NT2/D1 (cell line): ENCODE results near the gene GPA33.

ENCODE experiments used
- DNase-seq: peaks from one replicate; pipeline ENCODE4 v3.0.0-alpha.2; 2011; ENCODE audit warnings: low read depth, low spot score
- H3K27me3 ChIP-seq: 2 replicates; pipeline ENCODE4 v1.6.0; 2011; ENCODE audit warnings: mild to moderate bottlenecking; ENCODE audit not compliant: insufficient read length, insufficient read depth
- H3K36me3 ChIP-seq: 2 replicates; pipeline ENCODE4 v1.6.1; 2011; ENCODE audit warnings: mild to moderate bottlenecking, low read length, mixed read lengths; ENCODE audit not compliant: insufficient read depth, insufficient read length
- H3K4me1 ChIP-seq: 2 replicates; pipeline ENCODE4 v1.5.1; 2011; ENCODE audit not compliant: insufficient read depth, insufficient read length
- H3K4me3 ChIP-seq: 2 replicates; pipeline ENCODE4 v1.5.1; 2011; ENCODE audit warnings: low read depth; ENCODE audit not compliant: insufficient read length
- H3K9ac ChIP-seq: 2 replicates; pipeline ENCODE4 v1.6.0; 2011; ENCODE audit warnings: low read depth; ENCODE audit not compliant: insufficient read length
- H3K9me3 ChIP-seq: 2 replicates; pipeline ENCODE4 v1.5.1; 2011; ENCODE audit warnings: mild to moderate bottlenecking, low read length; ENCODE audit not compliant: insufficient read depth
- SUZ12 ChIP-seq: IDR thresholded peaks from 2 replicates; pipeline ENCODE4 v1.6.1; 2011; ENCODE audit not compliant: insufficient read length, insufficient read depth; ENCODE audit errors: extremely low read depth
- YY1 ChIP-seq: IDR thresholded peaks from 2 replicates; pipeline ENCODE4 v1.6.1; 2011; ENCODE audit not compliant: insufficient read length, insufficient read depth
- ZNF274 ChIP-seq: IDR thresholded peaks from 2 replicates; pipeline ENCODE4 v1.6.1; 2011; ENCODE audit warnings: mild to moderate bottlenecking, low read depth, low read length

The GPA33 gene

GRCh38 chr1:167022384-167022783, 67.8 kb downstream of the GPA33 start:
- Histone ChIP-seq H3K36me3 (no peaks in the 10 kb centered on the region), H3K9me3 (peaks cover under 1% of the 10 kb centered on the region; the same call in 1 of the 2 replicates), H3K9ac (no peak overlapping the region), H3K27me3 (no peaks in the 10 kb centered on the region), H3K4me3 (no peak overlapping the region), H3K4me1 (no peaks in the 10 kb centered on the region)
- DNase-seq, result no peak
- TF ChIP-seq YY1, result no peak
- no peak for TF ChIP-seq SUZ12
- TF ChIP-seq ZNF274, result no peak

DNA sequence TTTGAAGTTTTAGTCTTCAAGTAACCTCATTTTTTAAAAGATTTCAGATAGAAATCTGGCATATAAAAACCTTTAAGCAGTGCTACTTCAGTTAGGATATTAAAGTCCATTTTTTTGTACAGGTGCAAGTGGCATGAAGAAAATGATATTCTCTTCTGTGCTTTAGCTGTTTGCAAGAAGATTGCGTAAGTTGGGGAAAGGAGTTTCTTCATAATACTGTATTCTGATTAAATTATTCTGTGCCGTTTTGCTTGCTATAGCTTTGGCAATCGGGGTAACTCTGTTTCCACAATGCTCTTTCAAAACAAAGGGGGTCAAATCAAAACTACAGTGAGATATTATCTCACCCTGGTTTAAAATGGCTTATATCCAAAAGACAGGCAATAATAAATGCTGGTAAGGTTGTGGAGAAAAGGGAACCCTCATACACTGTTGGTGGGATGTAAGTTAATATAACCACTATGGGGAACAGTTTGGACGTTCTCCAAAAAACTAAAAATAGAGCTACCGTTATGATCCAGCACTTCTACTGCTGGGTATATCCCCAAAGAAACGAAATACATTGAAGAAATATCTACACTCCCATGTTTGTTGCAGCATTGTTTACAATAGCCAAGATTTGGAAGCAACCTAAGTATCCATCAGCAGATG, 74.0 kb downstream of the GPA33 start:
- Histone ChIP-seq H3K36me3 (no peaks in the 10 kb centered on the region), H3K9me3 (no peaks in the 10 kb centered on the region), H3K9ac (no peak overlapping the region), H3K4me3 (no peak overlapping the region), H3K4me1 (no peaks in the 10 kb centered on the region), H3K27me3 (no peaks in the 10 kb centered on the region)
- DNase-seq, result no peak
- TF ChIP-seq ZNF274 (no peak), YY1 (no peak), SUZ12 (no peak)

DNA sequence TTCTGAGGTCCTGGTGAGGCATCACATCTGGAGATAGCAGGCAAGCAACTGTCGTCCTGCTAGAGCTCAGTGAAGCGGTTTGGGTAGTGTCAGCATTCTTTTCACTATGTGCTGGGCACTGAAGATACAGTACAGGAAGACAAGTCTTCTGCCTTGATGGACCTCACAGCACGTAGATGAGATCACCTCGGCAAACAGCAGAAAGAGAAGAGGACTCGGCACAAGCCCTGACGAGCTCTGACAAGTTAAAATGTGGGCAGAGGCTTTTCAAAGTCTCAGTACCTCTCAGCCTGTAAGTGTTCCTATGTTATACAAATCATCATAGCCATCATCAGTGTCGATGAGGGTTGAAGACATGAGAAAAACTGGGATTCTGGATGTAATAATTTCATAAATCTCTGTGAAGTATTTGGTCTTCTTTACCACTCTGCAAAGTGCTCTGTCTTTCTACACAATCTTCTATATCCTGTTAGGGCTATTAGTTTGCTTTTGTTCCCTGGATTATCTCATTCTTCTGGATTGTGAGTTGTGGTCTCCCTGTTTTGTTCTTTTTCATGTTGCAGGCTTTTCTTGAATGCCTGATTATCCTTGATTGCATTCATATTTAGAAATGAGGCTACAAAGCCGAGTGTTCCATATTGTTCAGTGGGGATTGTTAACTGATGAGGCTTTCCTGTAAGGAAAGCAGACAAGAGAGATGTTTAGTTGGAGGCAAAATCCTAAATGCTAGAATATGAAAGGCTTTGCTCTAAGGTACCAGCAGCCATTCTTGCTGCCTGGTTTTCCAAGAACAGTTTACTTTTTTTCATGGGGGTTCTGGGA, 76.9 kb downstream of the GPA33 start:
- no peaks in the 10 kb centered on the region for H3K4me1 ChIP-seq
- H3K4me3 ChIP-seq, result no peak overlapping the region
- no peaks in the 10 kb centered on the region for H3K27me3 ChIP-seq
- peak; percentile 36 for DNase-seq
- TF ChIP-seq SUZ12 (no peak), ZNF274 (no peak), YY1 (no peak)
- H3K36me3 ChIP-seq, result no peaks in the 10 kb centered on the region
- H3K9ac ChIP-seq, result no peak overlapping the region
- no peaks in the 10 kb centered on the region; the same call in 1 of the 2 replicates for H3K9me3 ChIP-seq

DNA sequence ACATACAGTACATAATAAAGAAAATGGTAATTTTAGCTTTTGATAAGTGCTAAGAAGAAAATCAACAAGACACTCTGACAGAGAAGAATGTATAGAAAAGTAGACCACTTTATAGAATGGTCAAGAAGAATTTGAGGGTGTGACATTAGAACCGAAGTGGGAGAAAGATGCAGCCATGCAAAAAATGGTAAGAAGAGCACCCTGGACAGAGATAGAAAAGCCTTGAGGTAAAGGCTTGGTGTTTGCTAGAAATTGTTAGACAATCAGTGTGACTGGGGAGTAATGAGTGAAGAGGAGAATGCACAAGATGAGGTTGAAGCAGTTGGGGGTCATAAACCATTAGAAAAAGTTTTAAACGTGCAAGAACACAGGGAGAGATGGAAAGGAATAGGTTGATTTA, 77.6 kb downstream of the GPA33 start:
- Histone ChIP-seq H3K4me1 (no peaks in the 10 kb centered on the region), H3K9ac (no peak overlapping the region), H3K4me3 (no peak overlapping the region), H3K9me3 (no peaks in the 10 kb centered on the region; the same call in 1 of the 2 replicates), H3K36me3 (no peaks in the 10 kb centered on the region), H3K27me3 (no peaks in the 10 kb centered on the region)
- TF ChIP-seq SUZ12, result no peak
- no peak for TF ChIP-seq YY1
- TF ChIP-seq ZNF274, result no peak
- no peak for DNase-seq

DNA sequence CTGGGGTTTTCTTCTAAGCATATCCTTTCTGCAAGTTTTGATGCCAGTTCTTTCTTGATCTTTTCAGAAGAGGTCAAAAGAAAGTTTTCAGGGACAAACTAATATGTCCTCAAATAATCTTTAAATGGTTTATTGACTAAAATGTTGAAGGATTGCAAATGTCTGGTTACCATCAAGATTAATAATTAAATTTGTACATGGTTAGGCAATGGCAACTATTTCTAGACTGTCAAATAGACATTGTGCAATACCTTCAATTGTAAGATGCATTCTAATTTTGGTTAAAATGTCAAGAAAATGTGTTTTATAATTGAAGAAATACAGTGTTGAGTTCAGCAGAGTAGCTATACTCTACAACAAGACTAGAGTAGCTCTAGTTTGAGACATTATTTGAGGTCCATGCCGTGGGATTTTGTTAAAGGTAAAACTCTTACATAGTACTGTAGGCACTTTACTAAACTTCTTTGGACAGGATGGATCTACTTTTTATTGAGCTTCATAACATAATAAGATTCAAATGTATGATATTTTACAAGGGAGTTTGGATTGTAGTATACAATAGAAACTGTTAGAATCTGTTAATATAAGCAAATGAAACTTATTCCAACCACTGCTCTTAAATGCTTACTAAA, 78.5 kb downstream of the GPA33 start:
- Histone ChIP-seq H3K9me3 (no peaks in the 10 kb centered on the region; the same call in 1 of the 2 replicates), H3K9ac (no peak overlapping the region), H3K36me3 (no peaks in the 10 kb centered on the region), H3K4me1 (no peaks in the 10 kb centered on the region), H3K4me3 (no peak overlapping the region), H3K27me3 (no peaks in the 10 kb centered on the region)
- no peak for DNase-seq
- TF ChIP-seq ZNF274, result no peak
- no peak for TF ChIP-seq YY1
- TF ChIP-seq SUZ12, result no peak

DNA sequence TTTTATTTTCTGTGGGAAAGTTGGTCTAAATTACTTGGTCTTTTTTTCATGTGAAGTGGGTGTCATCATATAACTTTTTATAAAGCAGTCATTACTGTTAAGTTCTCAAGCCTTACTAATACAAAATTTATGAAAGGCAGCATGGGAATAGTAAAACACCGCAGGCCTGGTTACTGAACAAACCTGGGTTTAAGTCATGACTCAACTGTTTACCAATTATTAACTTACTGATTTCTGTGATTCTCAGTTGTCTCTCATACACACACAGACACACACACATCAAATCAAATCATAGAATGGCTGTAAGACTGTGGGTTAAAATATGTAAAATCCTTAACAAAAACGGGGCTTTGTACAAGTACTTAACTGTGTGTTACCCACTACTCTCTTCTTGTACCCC, 86.5 kb downstream of the GPA33 start:
- no peaks in the 10 kb centered on the region for H3K27me3 ChIP-seq
- no peak overlapping the region for H3K4me3 ChIP-seq
- TF ChIP-seq SUZ12 (no peak), YY1 (no peak)
- H3K9ac ChIP-seq, result no peak overlapping the region
- no peaks in the 10 kb centered on the region for H3K36me3 ChIP-seq
- no peak for DNase-seq
- H3K4me1 ChIP-seq, result no peaks in the 10 kb centered on the region
- peaks cover 6% of the 10 kb centered on the region; the same call in 1 of the 2 replicates for H3K9me3 ChIP-seq
